ENCODE measurements around the gene BTBD8. TPM values are rescaled to one million over a fixed set of nuclear protein-coding genes. Genes with fewer than 3 reads are reported as not detected.

Gene BTBD8
- total RNA-seq (2021; ENCODE audit: unreplicated experiment) (2.8 TPM), Bru-seq, nascent RNA (percentile 54 among the genes with signal in this experiment), BruChase-seq, experiment 1, labeled RNA remaining after a 6-hour chase (percentile 31 among the genes with signal in this experiment), BruChase-seq, experiment 2, labeled RNA remaining after a 2-hour chase (percentile 45 among the genes with signal in this experiment)
- polyA plus RNA-seq (2012), result 0.60 and 1.1 TPM in 2 replicates
- long read RNA-seq, partial matches to known transcripts, result 4 of 5 reads
- long read RNA-seq, other reads (novel, unspliced or antisense), result 1 of 5 reads

DNA sequence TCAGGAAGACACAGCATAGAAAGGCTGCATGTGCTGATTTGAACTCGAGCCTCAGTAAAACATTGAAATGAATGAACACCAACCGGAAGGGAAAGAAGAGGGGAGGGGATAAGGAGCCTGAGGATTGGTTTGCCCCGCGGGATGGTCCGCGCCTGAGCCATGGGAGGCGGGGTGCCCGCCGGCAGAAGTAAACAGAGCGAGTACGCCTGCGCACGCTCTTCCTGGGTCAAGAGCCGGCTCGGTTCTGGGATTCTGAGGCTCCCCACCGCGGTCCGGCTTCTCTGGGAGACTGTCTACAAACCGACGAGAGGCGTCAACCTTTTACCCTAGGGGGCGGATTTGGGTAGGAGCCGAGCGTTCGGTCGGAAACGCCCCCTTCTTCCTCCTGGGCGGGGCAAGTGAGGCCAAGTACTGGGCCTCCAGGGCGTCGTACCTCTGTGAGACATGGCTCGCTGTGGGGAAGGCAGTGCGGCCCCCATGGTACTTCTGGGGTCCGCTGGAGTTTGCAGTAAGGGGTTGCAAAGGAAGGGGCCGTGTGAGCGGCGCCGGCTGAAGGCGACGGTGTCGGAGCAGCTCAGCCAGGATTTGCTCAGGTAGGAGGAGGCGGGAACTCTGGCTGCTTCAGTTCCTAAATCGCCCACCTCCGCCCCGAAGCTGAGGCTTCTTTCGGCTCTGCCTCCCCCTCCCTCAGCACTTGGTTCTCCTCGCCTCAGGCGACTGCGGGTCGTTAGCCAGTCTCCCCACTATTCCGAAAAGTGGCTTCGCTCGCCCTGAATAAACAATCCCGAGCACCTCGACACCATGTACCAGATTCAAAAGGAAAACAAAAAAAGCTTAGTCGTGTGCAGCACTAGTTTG is at the start of gene BTBD8:
Gene BTBD8, plus strand, starts transcription at position 218 of the 858 bp plus-strand sequence. Its CDS starts 227 bp downstream, at position 445.
- intact Hi-C loops (cut with micrococcal nuclease), result no loop called here

More for the DNA sequence above, at the start of gene BTBD8:
- H3K4me2 ChIP-seq (ENCODE audit: low read length), result peak within 1 kb of the TSS; percentile 95
- H3K4me3 ChIP-seq (replicated peaks in 1 of 2; ENCODE audit: low read depth in 1 of 2, low read length in 2 of 2), result peak within 1 kb of the TSS; percentile 63 to 67
- TF ChIP-seq YY1 (IDR thresholded peaks at IDR 0.05; ENCODE audit: extremely low read depth, insufficient replicate concordance, low read depth, low read length), result peak; percentile 9
- TF ChIP-seq SIN3A (IDR thresholded peaks at IDR 0.05; ENCODE audit: low read depth), result no peak
- TF ChIP-seq CTCF (IDR thresholded peaks at IDR 0.05 in 2 of 3, conservative IDR thresholded peaks at IDR 0.05 in 1 of 3; ENCODE audit: borderline replicate concordance in 1 of 3, insufficient read depth in 1 of 3, low read depth in 2 of 3, low read length in 2 of 3), result no peak
- no peak for TF ChIP-seq JUND (IDR thresholded peaks at IDR 0.05)
- TF ChIP-seq POLR2AphosphoS5 (IDR thresholded peaks at IDR 0.05; ENCODE audit: low read depth, low read length), result peak; percentile 84
- TF ChIP-seq ZFX (IDR thresholded peaks at IDR 0.05), result peak; percentile 65
- no peak for TF ChIP-seq ZNF274 (IDR thresholded peaks at IDR 0.05; ENCODE audit: low read depth, low read length)
- TF ChIP-seq, protein P1, sequence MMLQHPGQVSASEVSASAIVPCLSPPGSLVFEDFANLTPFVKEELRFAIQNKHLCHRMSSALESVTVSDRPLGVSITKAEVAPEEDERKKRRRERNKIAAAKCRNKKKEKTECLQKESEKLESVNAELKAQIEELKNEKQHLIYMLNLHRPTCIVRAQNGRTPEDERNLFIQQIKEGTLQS (IDR thresholded peaks at IDR 0.05), result no peak
- no peak for TF ChIP-seq CEBPB (IDR thresholded peaks at IDR 0.05; ENCODE audit: low read depth)
- no peak for TF ChIP-seq RAD21 (IDR thresholded peaks at IDR 0.05; ENCODE audit: low read depth)
- TF ChIP-seq EZH2 (IDR thresholded peaks at IDR 0.05), result no peak
- TF ChIP-seq, protein P2, sequence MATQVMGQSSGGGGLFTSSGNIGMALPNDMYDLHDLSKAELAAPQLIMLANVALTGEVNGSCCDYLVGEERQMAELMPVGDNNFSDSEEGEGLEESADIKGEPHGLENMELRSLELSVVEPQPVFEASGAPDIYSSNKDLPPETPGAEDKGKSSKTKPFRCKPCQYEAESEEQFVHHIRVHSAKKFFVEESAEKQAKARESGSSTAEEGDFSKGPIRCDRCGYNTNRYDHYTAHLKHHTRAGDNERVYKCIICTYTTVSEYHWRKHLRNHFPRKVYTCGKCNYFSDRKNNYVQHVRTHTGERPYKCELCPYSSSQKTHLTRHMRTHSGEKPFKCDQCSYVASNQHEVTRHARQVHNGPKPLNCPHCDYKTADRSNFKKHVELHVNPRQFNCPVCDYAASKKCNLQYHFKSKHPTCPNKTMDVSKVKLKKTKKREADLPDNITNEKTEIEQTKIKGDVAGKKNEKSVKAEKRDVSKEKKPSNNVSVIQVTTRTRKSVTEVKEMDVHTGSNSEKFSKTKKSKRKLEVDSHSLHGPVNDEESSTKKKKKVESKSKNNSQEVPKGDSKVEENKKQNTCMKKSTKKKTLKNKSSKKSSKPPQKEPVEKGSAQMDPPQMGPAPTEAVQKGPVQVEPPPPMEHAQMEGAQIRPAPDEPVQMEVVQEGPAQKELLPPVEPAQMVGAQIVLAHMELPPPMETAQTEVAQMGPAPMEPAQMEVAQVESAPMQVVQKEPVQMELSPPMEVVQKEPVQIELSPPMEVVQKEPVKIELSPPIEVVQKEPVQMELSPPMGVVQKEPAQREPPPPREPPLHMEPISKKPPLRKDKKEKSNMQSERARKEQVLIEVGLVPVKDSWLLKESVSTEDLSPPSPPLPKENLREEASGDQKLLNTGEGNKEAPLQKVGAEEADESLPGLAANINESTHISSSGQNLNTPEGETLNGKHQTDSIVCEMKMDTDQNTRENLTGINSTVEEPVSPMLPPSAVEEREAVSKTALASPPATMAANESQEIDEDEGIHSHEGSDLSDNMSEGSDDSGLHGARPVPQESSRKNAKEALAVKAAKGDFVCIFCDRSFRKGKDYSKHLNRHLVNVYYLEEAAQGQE (IDR thresholded peaks at IDR 0.05; ENCODE audit: low read depth), result no peak
- no peak for TF ChIP-seq TCF7L2 (IDR thresholded peaks at IDR 0.05; ENCODE audit: borderline replicate concordance, extremely low read depth, insufficient read depth, insufficient read length)
- TF ChIP-seq POLR2A (IDR thresholded peaks at IDR 0.05; ENCODE audit: borderline replicate concordance, extremely low read depth, insufficient read depth, insufficient read length), result peak; percentile 74
- TF ChIP-seq EGR1 (IDR thresholded peaks at IDR 0.05; ENCODE audit: low read depth), result no peak
- no peak for TF ChIP-seq SRF (IDR thresholded peaks at IDR 0.05; ENCODE audit: low read depth)
- peak; percentile 68 for TF ChIP-seq MAX (IDR thresholded peaks at IDR 0.05)
- TF ChIP-seq FOSL1 (IDR thresholded peaks at IDR 0.05; ENCODE audit: low read depth), result no peak
- TF ChIP-seq SP1 (IDR thresholded peaks at IDR 0.05; ENCODE audit: low read depth), result peak; percentile 36; the same call in 1 of the 2 replicates
- peak; percentile 66 for DNase-seq (ENCODE audit: low read depth, low spot score)
- H3K9me3 ChIP-seq (ENCODE audit: control insufficient read depth in 1 of 2, insufficient read depth in 1 of 2, low read depth in 1 of 2, low read length in 2 of 2), result peaks cover 0 to 5% of the 10 kb centered on the region in 2 experiments; a peak in 2 of 4 replicates
- ChIA-PET CTCF (interaction anchor here (0.9 kb wide), 1 partner anchor 83 kb away, joined by 6 read pairs; no protein-coding TSS in a partner anchor), RAD21 (ENCODE audit: low non-redundant PET in 1 of 2, low total read pairs in 2 of 2, uncharacterized antibody in 2 of 2, unreplicated experiment in 2 of 2) (no interaction called here), POLR2A (no interaction called here)
- peak within 1 kb of the TSS; percentile 58 for H3K9ac ChIP-seq (ENCODE audit: low read length)
- TSS peak; percentile 57 for BruUV-seq (replicated peaks)
- peak; percentile 93 for ATAC-seq
- H4K20me1 ChIP-seq (ENCODE audit: insufficient read depth), result no peaks in the 10 kb centered on the region
- peak within 1 kb of the TSS; percentile 64 for H3K27ac ChIP-seq (ENCODE audit: low read depth, low read length)
- H3K4me1 ChIP-seq (ENCODE audit: control insufficient read depth in 1 of 2, insufficient read depth in 2 of 2, low read length in 2 of 2), result peaks cover 5 to 9% of the 10 kb centered on the region in 2 experiments; a peak in 2 of 4 replicates
- no peaks in the 10 kb centered on the region for H3K79me2 ChIP-seq (ENCODE audit: insufficient read depth, low read length)
- H3K36me3 ChIP-seq (ENCODE audit: control insufficient read depth in 1 of 2, insufficient read depth in 2 of 2, low read length in 2 of 2), result no peaks in the 10 kb centered on the region
- H3K9me2 ChIP-seq (ENCODE audit: insufficient read depth), result no peaks in the 10 kb centered on the region
- H2AFZ ChIP-seq (ENCODE audit: low read depth, low read length, poor library complexity, severe bottlenecking), result peak within 1 kb of the TSS; percentile 98
- no peaks in the 10 kb centered on the region for H3K27me3 ChIP-seq (ENCODE audit: insufficient read depth, low read length)

Measured in HCT116 (cell line).